H1 (cell line): ENCODE data around the gene APOL6. TPM values are rescaled to one million over a fixed set of nuclear protein-coding genes. Genes with fewer than 3 reads are reported as not detected.

Source experiments
- CHD2 ChIP-seq: IDR thresholded peaks from 2 replicates; pipeline ENCODE4 v1.6.1; 2012; ENCODE audit warnings: low read length, improper control_type of control experiment
- RNF2 ChIP-seq: fragments of 200-900, 300-1000 bp; sonication (generic); IDR thresholded peaks from 2 replicates; pipeline ENCODE4 v1.7.1; 2016; ENCODE audit warnings: borderline replicate concordance, low read depth, mild to moderate bottlenecking, antibody characterized with exemption, low read length; ENCODE audit not compliant: poor library complexity, severe bottlenecking; ENCODE audit errors: missing control alignments
- polyA plus RNA-seq, 7 experiments: library from polyadenylated mRNA; depleted of rRNA in 3 of 7; stranded (reverse) in 5 of 7; unstranded in 2 of 7; fragments of >200 nt in 5 of 7; fragments of 200-250 nt in 2 of 7; gene quantifications; 1 replicate in 5 of 7; 2 replicates in 1 of 7; 4 replicates in 1 of 7; pipeline versions ENCODE4 v1.2.1 to v1.2.3, GENCODE V29; 2011 to 2013; ENCODE audit warnings: missing spikeins in 2 of 7, mixed read lengths in 2 of 7
- total RNA-seq: library from RNA; stranded (reverse); fragmentation: NEBNext Ultra II Directional; extraction: Animal tissue kit (Norgen Biotek cat#: 25700); gene quantifications from 2 replicates; pipeline ENCODE4 v1.2.1, GENCODE V29; 2021

The APOL6 gene
- total and polyA plus RNA-seq, 2 of the 8 experiments (the other 6 are each of a cell fraction or from before 2014, with no cell fraction given): 0.06 to 0.13 TPM

- no peak for TF ChIP-seq RNF2
- no peak for TF ChIP-seq CHD2
These were observed 36.2 kb upstream of the APOL6 start (continued) for GRCh38 chr22:35611891-35612576.
